BE2C (cell line): ENCODE measurements around the gene ZNF490. TPM values are rescaled to one million over a fixed set of nuclear protein-coding genes. Genes with fewer than 3 reads are reported as not detected.

Experiments used
- DNase-seq: peaks from one replicate; pipeline ENCODE4 v3.0.0-alpha.2; 2020
- H3K27me3 ChIP-seq: fragments of 250-450 bp; sonication (Bioruptor Pico); 2 replicates; pipeline ENCODE4 v1.5.1; 2020; ENCODE audit warnings: mild to moderate bottlenecking
- H3K36me3 ChIP-seq: fragments of 250-450 bp; sonication (Bioruptor Pico); 2 replicates; pipeline ENCODE4 v1.5.1; 2020; ENCODE audit warnings: mild to moderate bottlenecking
- H3K4me1 ChIP-seq: fragments of 250-450 bp; sonication (Bioruptor Pico); 2 replicates; pipeline ENCODE4 v1.5.1; 2020
- H3K4me3 ChIP-seq: 2 replicates; pipeline ENCODE4 v1.5.1; 2011; ENCODE audit warnings: low read depth, low read length
- H3K9me3 ChIP-seq: fragments of 250-450 bp; sonication (Bioruptor Pico); 2 replicates; pipeline ENCODE4 v1.5.1; 2020
- CTCF ChIP-seq: IDR thresholded peaks from 2 replicates; pipeline ENCODE4 v1.5.1; 2012; ENCODE audit warnings: mild to moderate bottlenecking, low read depth, low read length
- polyA plus RNA-seq: library from polyadenylated mRNA; unstranded; fragments of >200 nt; gene quantifications from one replicate; pipeline ENCODE4 v1.2.1, GENCODE V29; 2012; ENCODE audit warnings: low read depth, missing spikeins; ENCODE audit not compliant: insufficient read length, insufficient read depth

Gene ZNF490
- 2.8 TPM for polyA plus RNA-seq

DNA sequence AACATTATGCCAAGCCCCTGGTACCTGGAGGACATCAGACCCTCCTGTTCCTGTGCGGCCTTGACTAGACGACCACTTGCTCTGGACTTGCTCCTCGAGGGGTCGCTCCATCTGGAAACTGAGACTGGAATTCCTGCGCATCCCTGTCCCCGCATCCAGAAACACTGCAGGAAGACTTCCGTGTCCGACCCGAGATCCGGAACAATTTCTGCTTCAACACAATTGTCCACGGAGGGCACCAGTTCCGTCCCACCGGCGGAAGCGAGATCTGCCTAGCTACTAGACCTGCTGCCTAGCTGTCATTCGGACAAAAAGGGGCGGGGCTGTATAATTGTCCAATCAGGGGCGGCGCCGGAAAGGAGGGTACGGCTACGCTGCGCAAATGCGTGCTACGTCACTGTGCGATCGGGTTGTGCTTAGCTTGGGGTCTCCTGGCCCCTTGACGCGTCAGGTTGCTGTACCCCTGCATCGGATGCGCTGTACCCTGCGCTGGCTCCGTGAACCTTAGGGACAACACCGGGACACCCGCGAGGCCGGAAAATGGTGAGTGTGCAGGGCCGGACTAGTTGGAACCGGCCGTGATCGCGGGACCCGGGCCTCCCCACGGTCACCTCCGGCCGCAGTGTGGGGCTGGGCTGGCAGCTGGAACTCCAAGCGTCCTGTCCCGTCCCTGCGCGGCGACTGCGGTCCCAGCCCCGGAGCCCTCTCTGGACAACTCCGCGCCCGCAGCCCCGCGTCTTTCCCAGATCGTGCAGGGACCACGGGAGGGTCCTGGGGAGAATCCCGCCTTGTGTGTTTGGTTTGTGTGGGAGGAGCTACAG lies at the start of gene ZNF490, which contains the start of gene ZNF791:
ZNF490 (minus strand) TSS at position 274 of the 821 bp plus-strand sequence; CDS start at position 141, 133 bp downstream.
ZNF791 (plus strand) TSS at position 381 of the 821 bp plus-strand sequence; CDS start at position 541, 160 bp downstream.
- Histone ChIP-seq H3K27me3 (no peaks in the 10 kb centered on the region), H3K4me3 (peak within 1 kb of the TSS; percentile 98), H3K4me1 (no peaks in the 10 kb centered on the region), H3K9me3 (no peaks in the 10 kb centered on the region), H3K36me3 (peaks cover 18% of the 10 kb centered on the region)
- DNase-seq = peak; percentile 99
- TF ChIP-seq CTCF = peak; percentile 44

DNA sequence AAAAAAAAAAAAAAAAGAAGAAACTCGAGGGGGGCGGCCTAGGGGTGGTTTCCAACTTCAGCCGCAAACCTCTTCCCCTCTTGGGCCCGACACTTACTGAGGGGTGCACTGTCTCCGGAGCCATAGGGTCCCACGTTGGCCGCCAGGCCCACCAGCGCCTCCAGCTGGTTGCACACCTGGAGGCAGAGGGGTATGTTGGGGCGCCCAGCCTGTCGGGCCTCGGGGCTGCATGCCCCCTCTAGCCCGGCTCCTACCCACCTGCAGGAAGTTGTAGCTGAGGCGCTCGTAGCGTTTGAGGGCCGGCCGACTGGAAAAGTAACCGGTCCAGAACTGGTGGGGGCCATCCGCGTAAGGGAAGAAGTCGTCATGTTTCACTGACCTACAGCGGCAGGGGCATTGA lies 47.4 kb upstream of the ZNF490 start:
- H3K4me1 ChIP-seq = no peaks in the 10 kb centered on the region
- no peaks in the 10 kb centered on the region for H3K9me3 ChIP-seq
- H3K36me3 ChIP-seq = peaks cover 3% of the 10 kb centered on the region; the same call in 1 of the 2 replicates

DNA sequence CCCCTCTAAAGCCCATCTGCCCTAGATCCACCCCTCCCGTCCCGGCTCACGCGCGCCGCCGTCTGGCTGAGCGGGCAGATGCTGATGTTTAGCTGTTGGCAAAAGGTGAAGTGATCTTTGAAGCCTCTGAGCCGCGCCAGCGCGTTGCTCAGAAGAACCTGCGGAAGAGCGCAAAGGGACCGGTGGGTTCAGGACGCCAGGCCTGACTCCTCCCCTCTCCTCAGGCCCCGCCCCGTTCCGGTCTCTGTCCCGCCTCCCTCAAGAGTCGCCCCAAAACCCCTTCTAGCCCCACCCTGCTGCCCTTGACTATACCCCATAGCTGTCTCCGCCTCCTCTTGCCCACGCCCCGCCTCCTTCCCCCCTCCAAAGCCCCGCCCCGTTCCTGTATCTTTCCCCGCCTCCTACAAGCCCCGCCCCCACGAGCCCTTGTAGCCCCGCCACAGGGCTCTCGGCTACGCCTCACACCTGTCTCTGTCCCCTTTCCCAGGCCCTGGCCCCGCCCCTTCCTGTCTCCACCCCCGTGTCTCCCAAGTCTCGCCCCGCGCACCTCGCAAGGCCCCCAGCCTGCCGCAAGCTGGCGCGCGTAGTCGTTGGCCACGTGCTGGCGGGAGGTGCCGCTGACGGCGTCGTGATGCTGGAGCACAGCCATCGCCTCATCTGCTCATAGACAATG lies 46.4 kb upstream of the ZNF490 start:
- Histone ChIP-seq H3K4me3 (no peak overlapping the region), H3K36me3 (peaks cover 3% of the 10 kb centered on the region; the same call in 1 of the 2 replicates)
- no peak for DNase-seq

More for the DNA sequence above, 47.4 kb upstream of the ZNF490 start:
- Histone ChIP-seq H3K27me3 (no peaks in the 10 kb centered on the region), H3K4me3 (no peak overlapping the region)
- no peak for DNase-seq
- 0 out of 2 replicates have a peak, but pooled peaks have one; percentile 8 for TF ChIP-seq CTCF

GRCh38 chr19:12655546-12655945 lies 44.9 kb upstream of the ZNF490 start:
- Histone ChIP-seq H3K4me3 (no peak overlapping the region), H3K4me1 (no peaks in the 10 kb centered on the region), H3K9me3 (no peaks in the 10 kb centered on the region), H3K36me3 (peaks cover 3% of the 10 kb centered on the region; the same call in 1 of the 2 replicates), H3K27me3 (no peaks in the 10 kb centered on the region)
- no peak for DNase-seq
- TF ChIP-seq CTCF = no peak

More for the DNA sequence above, 46.4 kb upstream of the ZNF490 start:
- no peaks in the 10 kb centered on the region for H3K4me1 ChIP-seq
- TF ChIP-seq CTCF = no peak
- no peaks in the 10 kb centered on the region for H3K27me3 ChIP-seq
- H3K9me3 ChIP-seq = no peaks in the 10 kb centered on the region

DNA sequence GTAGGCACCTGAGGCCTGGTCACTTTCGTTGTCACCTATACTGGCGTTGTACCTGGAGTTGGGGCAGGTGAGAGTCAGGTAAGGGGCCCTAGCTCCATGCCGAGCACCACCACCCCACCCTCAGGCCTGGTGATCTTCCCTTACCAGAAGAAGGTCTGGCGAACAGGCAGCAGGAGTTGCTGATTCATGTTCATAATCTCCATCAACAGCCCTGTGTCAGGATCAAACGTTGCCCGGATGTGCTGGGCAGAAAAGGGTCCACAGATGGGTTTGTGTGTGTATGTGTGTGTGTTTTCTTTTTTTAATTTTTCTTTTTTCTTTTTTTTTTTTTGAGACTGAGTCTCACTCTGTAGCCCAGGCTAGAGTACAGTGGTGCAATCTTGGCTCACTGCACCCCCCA lies 41.6 kb upstream of the ZNF490 start:
- no peaks in the 10 kb centered on the region; the same call in 1 of the 2 replicates for H3K9me3 ChIP-seq
- H3K4me1 ChIP-seq = no peaks in the 10 kb centered on the region
- no peak for DNase-seq
- peaks cover 3% of the 10 kb centered on the region; the same call in 1 of the 2 replicates for H3K36me3 ChIP-seq
- no peak for TF ChIP-seq CTCF
- H3K27me3 ChIP-seq = no peaks in the 10 kb centered on the region
- no peak overlapping the region for H3K4me3 ChIP-seq
